ENCODE measurements around the gene FAM184A. TPM values are rescaled to one million over a fixed set of nuclear protein-coding genes. Genes with fewer than 3 reads are reported as not detected.

Gene FAM184A
- total RNA-seq, 1 experiment from 2014 or later = 13.3 TPM

GRCh38 chr6:119055069-119055468, 23.4 kb downstream of the FAM184A start (continued):
- TF ChIP-seq MAX (CRISPR knock-in tag; IDR thresholded peaks at IDR 0.05) (no peak), GTF2I (CRISPR knock-in tag; conservative IDR thresholded peaks at IDR 0.05) (no peak), JUN (CRISPR knock-in tag; IDR thresholded peaks at IDR 0.05) (no peak), PREB (CRISPR knock-in tag; IDR thresholded peaks at IDR 0.05; ENCODE audit: borderline replicate concordance) (no peak), GABPB1 (CRISPR knock-in tag; IDR thresholded peaks at IDR 0.05) (no peak), SMAD3 (CRISPR knock-in tag; IDR thresholded peaks at IDR 0.05; ENCODE audit: borderline replicate concordance) (no peak), MXD4 (CRISPR knock-in tag; IDR thresholded peaks at IDR 0.05; ENCODE audit: borderline replicate concordance) (no peak), ZMAT4 (CRISPR knock-in tag; IDR thresholded peaks at IDR 0.05) (no peak)
- TF ChIP-seq, protein P1, sequence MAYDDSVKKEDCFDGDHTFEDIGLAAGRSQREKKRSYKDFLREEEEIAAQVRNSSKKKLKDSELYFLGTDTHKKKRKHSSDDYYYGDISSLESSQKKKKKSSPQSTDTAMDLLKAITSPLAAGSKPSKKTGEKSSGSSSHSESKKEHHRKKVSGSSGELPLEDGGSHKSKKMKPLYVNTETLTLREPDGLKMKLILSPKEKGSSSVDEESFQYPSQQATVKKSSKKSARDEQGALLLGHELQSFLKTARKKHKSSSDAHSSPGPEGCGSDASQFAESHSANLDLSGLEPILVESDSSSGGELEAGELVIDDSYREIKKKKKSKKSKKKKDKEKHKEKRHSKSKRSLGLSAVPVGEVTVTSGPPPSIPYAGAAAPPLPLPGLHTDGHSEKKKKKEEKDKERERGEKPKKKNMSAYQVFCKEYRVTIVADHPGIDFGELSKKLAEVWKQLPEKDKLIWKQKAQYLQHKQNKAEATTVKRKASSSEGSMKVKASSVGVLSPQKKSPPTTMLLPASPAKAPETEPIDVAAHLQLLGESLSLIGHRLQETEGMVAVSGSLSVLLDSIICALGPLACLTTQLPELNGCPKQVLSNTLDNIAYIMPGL (CRISPR knock-in tag; IDR thresholded peaks at IDR 0.05) = no peak
- TF ChIP-seq, protein P2, sequence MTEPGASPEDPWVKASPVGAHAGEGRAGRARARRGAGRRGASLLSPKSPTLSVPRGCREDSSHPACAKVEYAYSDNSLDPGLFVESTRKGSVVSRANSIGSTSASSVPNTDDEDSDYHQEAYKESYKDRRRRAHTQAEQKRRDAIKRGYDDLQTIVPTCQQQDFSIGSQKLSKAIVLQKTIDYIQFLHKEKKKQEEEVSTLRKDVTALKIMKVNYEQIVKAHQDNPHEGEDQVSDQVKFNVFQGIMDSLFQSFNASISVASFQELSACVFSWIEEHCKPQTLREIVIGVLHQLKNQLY (CRISPR knock-in tag; IDR thresholded peaks at IDR 0.05) = no peak
- TF ChIP-seq, protein P3, sequence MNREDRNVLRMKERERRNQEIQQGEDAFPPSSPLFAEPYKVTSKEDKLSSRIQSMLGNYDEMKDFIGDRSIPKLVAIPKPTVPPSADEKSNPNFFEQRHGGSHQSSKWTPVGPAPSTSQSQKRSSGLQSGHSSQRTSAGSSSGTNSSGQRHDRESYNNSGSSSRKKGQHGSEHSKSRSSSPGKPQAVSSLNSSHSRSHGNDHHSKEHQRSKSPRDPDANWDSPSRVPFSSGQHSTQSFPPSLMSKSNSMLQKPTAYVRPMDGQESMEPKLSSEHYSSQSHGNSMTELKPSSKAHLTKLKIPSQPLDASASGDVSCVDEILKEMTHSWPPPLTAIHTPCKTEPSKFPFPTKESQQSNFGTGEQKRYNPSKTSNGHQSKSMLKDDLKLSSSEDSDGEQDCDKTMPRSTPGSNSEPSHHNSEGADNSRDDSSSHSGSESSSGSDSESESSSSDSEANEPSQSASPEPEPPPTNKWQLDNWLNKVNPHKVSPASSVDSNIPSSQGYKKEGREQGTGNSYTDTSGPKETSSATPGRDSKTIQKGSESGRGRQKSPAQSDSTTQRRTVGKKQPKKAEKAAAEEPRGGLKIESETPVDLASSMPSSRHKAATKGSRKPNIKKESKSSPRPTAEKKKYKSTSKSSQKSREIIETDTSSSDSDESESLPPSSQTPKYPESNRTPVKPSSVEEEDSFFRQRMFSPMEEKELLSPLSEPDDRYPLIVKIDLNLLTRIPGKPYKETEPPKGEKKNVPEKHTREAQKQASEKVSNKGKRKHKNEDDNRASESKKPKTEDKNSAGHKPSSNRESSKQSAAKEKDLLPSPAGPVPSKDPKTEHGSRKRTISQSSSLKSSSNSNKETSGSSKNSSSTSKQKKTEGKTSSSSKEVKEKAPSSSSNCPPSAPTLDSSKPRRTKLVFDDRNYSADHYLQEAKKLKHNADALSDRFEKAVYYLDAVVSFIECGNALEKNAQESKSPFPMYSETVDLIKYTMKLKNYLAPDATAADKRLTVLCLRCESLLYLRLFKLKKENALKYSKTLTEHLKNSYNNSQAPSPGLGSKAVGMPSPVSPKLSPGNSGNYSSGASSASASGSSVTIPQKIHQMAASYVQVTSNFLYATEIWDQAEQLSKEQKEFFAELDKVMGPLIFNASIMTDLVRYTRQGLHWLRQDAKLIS (CRISPR knock-in tag; IDR thresholded peaks at IDR 0.05; ENCODE audit: borderline replicate concordance) = no peak

DNA sequence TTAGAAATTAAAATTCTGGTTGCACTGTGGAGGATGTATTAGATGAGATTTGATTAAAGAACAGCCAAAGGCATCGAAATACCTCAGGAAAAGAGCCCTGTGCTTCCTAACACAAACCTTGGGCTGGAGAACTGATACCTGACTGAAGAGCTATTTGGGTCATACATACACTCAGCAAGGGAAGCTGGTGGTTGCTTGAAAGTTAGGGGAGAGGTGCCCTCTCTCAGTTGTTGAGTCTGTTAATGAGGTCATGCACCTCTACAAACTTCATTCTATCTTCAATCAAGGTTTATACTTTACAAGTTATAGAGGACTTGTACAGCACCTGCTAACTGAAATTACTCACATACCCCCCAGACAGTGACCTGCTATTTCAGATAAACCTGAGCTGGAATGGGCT, 25.5 kb downstream of the FAM184A start:
- DNase-seq (ENCODE audit: low spot score) (no peak), ATAC-seq (peak; percentile 67)
- ChIA-PET POLR2A (interaction anchor here (0.8 kb wide), 1 partner anchor 18 kb away, joined by 3 read pairs; no protein-coding TSS in a partner anchor), CTCF (interaction anchor here (0.8 to 1.6 kb wide), 6 partner anchors 11 to 76 kb away, joined by 3 to 9 read pairs (median 4); partner anchors contain the start of gene FAM184A)
- Mint-ChIP-seq H3K4me3 (no peak overlapping the region), H3K9me3 (peaks cover 27% of the 10 kb centered on the region), H3K27ac (peak overlapping the region; percentile 73; the same call in 1 of the 2 replicates), H3K4me1 (peaks cover 35% of the 10 kb centered on the region), H3K27me3 (ENCODE audit: low read depth) (no peaks in the 10 kb centered on the region), H3K36me3 (peaks cover 16% of the 10 kb centered on the region)
- no peak for TF ChIP-seq ZBTB21 (CRISPR knock-in tag; IDR thresholded peaks at IDR 0.05; ENCODE audit: borderline replicate concordance)
- no peak for TF ChIP-seq CTCF (IDR thresholded peaks at IDR 0.05)
- no peak for TF ChIP-seq FOXK1 (CRISPR knock-in tag; IDR thresholded peaks at IDR 0.05)
- TF ChIP-seq ZMAT4 (CRISPR knock-in tag; IDR thresholded peaks at IDR 0.05) = no peak
- TF ChIP-seq NFE2L1 (CRISPR knock-in tag; IDR thresholded peaks at IDR 0.05) = no peak
- TF ChIP-seq NFATC4 (CRISPR knock-in tag; IDR thresholded peaks at IDR 0.05) = no peak
- TF ChIP-seq NR3C1 (CRISPR knock-in tag; conservative IDR thresholded peaks at IDR 0.05; ENCODE audit: low read depth) = no peak
- TF ChIP-seq GRHL2 (CRISPR knock-in tag; IDR thresholded peaks at IDR 0.05; ENCODE audit: insufficient replicate concordance, severe bottlenecking) = no peak
- no peak for TF ChIP-seq JUN (CRISPR knock-in tag; IDR thresholded peaks at IDR 0.05)
- TF ChIP-seq ZNF671 (CRISPR knock-in tag; IDR thresholded peaks at IDR 0.05) = no peak
- TF ChIP-seq FOXP1 (CRISPR knock-in tag; IDR thresholded peaks at IDR 0.05; ENCODE audit: borderline replicate concordance) = no peak
- TF ChIP-seq ZNF317 (CRISPR knock-in tag; IDR thresholded peaks at IDR 0.05; ENCODE audit: borderline replicate concordance, low read depth) = no peak
- no peak for TF ChIP-seq ZNF263 (CRISPR knock-in tag; IDR thresholded peaks at IDR 0.05; ENCODE audit: low read depth)
- TF ChIP-seq ATF2 (CRISPR knock-in tag; IDR thresholded peaks at IDR 0.05; ENCODE audit: borderline replicate concordance, low read depth) = no peak
- no peak for TF ChIP-seq SMAD4 (CRISPR knock-in tag; IDR thresholded peaks at IDR 0.05)

Measured in WTC11 (cell line).